OCI-LY3 (cell line): ENCODE data around the gene MTA1.

ENCODE experiments used
- CTCF ChIP-seq: fragments of 200-600, 300-600 bp; sonication (generic); IDR thresholded peaks from 2 replicates; pipeline ENCODE4 v1.5.1; 2014; ENCODE audit warnings: antibody characterized with exemption, low read length, low read depth
- EZH2phosphoT487 ChIP-seq: fragments of 200-600 bp; shearing (Covaris generic); IDR thresholded peaks from 2 replicates; pipeline ENCODE4 v1.6.1; 2018; ENCODE audit warnings: antibody characterized with exemption, mixed run types, low read depth

DNA sequence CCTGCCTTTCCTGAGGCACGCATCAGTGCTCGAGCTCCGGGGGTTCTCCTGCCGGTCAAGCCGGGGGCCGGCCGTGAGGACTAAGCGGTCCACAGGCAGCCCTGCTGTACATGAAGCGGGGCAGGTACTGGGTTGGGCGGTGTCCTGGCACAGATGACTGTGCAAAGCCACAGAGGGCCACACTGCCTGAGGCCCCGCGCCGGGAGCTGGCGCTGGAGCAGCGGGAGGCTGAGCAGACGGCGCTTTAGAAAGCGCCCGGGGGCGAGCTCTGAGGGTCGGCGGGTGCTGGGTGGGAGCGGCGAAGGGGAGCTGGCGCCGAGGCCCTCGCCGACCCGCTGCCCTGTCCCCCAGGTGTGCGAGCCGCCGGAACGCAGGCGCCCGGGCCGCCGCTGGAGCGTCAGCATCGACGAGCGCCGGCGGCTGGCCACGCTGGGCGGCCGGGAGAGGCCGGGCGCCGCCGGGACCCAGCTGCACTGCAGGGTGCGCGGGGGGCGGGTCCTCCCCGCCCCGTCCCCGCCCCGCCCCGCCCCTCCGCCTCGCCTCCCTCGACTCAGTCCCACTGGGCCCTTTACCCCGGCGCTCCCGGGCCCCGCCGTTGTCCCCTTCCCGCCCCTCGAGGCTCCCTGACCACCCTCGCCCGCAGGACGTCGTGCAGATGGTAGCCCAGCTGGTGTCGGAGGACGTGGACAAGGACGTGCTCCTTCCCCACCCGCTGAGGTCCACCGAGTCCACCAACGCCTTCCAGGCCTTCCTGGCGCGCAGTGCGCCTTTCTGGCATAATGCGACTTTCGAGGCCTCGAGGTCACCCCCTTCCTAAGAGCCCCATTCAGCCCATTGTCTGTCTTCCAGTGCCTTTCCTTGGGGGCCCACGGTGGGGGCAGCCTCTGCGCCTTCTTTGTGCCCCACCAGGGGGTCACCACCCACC, 8.3 kb upstream of the MTA1 start:
- TF ChIP-seq CTCF = no peak
- no peak for TF ChIP-seq EZH2phosphoT487
